PFSK-1 (cell line): ENCODE results near the gene HNF4A.

ENCODE experiments used
- POLR2AphosphoS5 ChIP-seq: IDR thresholded peaks from 2 replicates; pipeline ENCODE4 v1.6.1; 2012; ENCODE audit warnings: low read depth, mild to moderate bottlenecking, control low read depth, low read length, moderate library complexity
- REST ChIP-seq, 2 experiments: IDR thresholded peaks; 2 replicates each; pipeline versions ENCODE4 v1.6.1 to v1.8.0; 2011 to 2012; ENCODE audit warnings: low read depth in 2 of 2, low read length in 2 of 2, control low read depth in 1 of 2, inconsistent platforms in 1 of 2, mild to moderate bottlenecking in 1 of 2, moderate library complexity in 1 of 2; ENCODE audit not compliant: insufficient read depth in 1 of 2
- SIN3A ChIP-seq: IDR thresholded peaks from 2 replicates; pipeline ENCODE4 v1.6.1; 2012; ENCODE audit warnings: mild to moderate bottlenecking, low read length, moderate library complexity, borderline replicate concordance; ENCODE audit not compliant: insufficient read depth
- TAF1 ChIP-seq: IDR thresholded peaks from 2 replicates; pipeline ENCODE4 v1.6.1; 2012; ENCODE audit warnings: low read length, control low read depth, borderline replicate concordance; ENCODE audit not compliant: insufficient read depth

DNA sequence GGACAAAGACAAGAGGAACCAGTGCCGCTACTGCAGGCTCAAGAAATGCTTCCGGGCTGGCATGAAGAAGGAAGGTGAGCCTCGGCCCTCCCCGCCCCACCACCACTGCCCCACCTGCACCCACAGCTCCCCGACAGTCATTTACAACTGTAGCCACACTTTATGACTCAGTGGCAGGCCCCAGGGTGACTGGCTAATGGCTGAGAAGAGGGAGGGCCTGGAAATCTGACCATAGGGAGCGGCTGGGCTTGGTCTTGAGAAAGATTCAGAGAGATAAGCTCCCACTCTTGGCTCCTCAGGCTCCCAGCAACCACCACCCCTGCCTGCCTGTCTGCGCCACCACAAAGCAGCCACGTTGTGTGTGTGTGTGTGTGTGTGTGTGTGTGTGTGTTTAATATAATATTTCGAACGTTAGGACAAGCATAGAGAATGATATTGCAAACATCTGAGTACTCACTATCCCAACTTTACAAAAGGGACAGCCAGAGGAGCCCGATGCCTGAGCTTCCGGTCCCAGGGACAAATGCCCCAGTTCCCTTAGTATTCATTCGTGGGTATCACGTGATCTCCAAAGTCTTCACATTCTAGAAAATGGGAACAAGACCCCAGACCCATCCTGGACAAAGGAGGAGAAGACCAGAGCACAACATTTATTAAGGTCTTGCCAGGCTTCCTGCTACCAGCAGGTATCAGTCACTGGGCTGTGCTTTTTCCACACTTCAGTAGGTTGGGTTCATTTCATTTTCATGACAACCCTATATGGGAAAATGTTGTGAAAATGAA, 52.1 kb downstream of the HNF4A start:
- TF ChIP-seq SIN3A = no peak
- no peak for TF ChIP-seq REST (IDR thresholded peaks at IDR 0.05; ENCODE audit: insufficient read depth in 1 of 2, low read depth in 2 of 2, low read length in 2 of 2)
- TF ChIP-seq TAF1 = no peak
- TF ChIP-seq POLR2AphosphoS5 = no peak
